Stimulated activated CD8-positive, alpha-beta memory T cell treated with anti-CD3 and anti-CD28 coated beads, Interleukin-4, amount 100 ng/mL, for 4 hours (primary cell): Measurements from ENCODE around the gene ALCAM.
"Not testable (repeated sequence)": the region's sequence is repeated elsewhere in the genome, so short reads cannot be mapped to it uniquely, and the experiment has no call there.

Source experiments
- DNase-seq, 2 donors: peaks; one replicate each; pipeline ENCODE4 v3.0.0-alpha.2; 2020; ENCODE audit warnings: low read depth in 2 of 2, low spot score in 1 of 2

The ALCAM gene

GRCh38 chr3:105388176-105388575, 21.5 kb downstream of the ALCAM start:
- no peak for DNase-seq

GRCh38 chr3:105389759-105390158, 23.1 kb downstream of the ALCAM start:
- not testable (repeated sequence) for DNase-seq

- DNase-seq = not testable (repeated sequence)
Observed at GRCh38 chr3:105392598-105392997, 25.9 kb downstream of the ALCAM start.

- no peak for DNase-seq
Observed at GRCh38 chr3:105394177-105394576, 27.5 kb downstream of the ALCAM start.

GRCh38 chr3:105397974-105398373, 31.3 kb downstream of the ALCAM start:
- no peak for DNase-seq

- DNase-seq = no peak
Observed at GRCh38 chr3:105398437-105398836, 31.7 kb downstream of the ALCAM start.

GRCh38 chr3:105399062-105399461, 32.4 kb downstream of the ALCAM start:
- no peak for DNase-seq

GRCh38 chr3:105399611-105400010, 32.9 kb downstream of the ALCAM start:
- DNase-seq = no peak

GRCh38 chr3:105401254-105401653, 34.5 kb downstream of the ALCAM start:
- no peak for DNase-seq

- DNase-seq = no peak
Observed at GRCh38 chr3:105401691-105402149, 35.0 kb downstream of the ALCAM start.

- no peak for DNase-seq
Observed at GRCh38 chr3:105402287-105402801, 35.6 kb downstream of the ALCAM start.

- DNase-seq = not testable (repeated sequence)
Observed at GRCh38 chr3:105403034-105403433, 36.3 kb downstream of the ALCAM start.

- no peak for DNase-seq
Observed at GRCh38 chr3:105406268-105406667, 39.6 kb downstream of the ALCAM start.

- DNase-seq = no peak
Observed at GRCh38 chr3:105409364-105409763, 42.7 kb downstream of the ALCAM start.

GRCh38 chr3:105413343-105413887, 46.7 kb downstream of the ALCAM start:
- no peak for DNase-seq

- DNase-seq = no peak
Observed at GRCh38 chr3:105414841-105415240, 48.1 kb downstream of the ALCAM start.

- no peak for DNase-seq
Observed at GRCh38 chr3:105415951-105416350, 49.2 kb downstream of the ALCAM start.

GRCh38 chr3:105417525-105418289, 51.0 kb downstream of the ALCAM start:
- no peak for DNase-seq

- no peak for DNase-seq
Observed at GRCh38 chr3:105422645-105423044, 55.9 kb downstream of the ALCAM start.

- no peak for DNase-seq
Observed at GRCh38 chr3:105423397-105423796, 56.7 kb downstream of the ALCAM start.

GRCh38 chr3:105424412-105425152, 57.9 kb downstream of the ALCAM start:
- no peak for DNase-seq

GRCh38 chr3:105425153-105425502, 58.4 kb downstream of the ALCAM start:
- no peak for DNase-seq
